HG03378 (cell line): ENCODE data around the gene PITX2.
A peak's percentile ranks its signal among the peaks of the same experiment; 100 is the strongest.
"Not testable (repeated sequence)": the region's sequence is repeated elsewhere in the genome, so short reads cannot be mapped to it uniquely, and the experiment has no call there.

ENCODE experiments used
- ATAC-seq: cut with Tn5 transposase; IDR thresholded peaks from one replicate; pipeline ENCODE4 v1.9.1; 2021; ENCODE audit warnings: mild to moderate bottlenecking, moderate library complexity; ENCODE audit not compliant: unreplicated experiment

PITX2 gene

DNA sequence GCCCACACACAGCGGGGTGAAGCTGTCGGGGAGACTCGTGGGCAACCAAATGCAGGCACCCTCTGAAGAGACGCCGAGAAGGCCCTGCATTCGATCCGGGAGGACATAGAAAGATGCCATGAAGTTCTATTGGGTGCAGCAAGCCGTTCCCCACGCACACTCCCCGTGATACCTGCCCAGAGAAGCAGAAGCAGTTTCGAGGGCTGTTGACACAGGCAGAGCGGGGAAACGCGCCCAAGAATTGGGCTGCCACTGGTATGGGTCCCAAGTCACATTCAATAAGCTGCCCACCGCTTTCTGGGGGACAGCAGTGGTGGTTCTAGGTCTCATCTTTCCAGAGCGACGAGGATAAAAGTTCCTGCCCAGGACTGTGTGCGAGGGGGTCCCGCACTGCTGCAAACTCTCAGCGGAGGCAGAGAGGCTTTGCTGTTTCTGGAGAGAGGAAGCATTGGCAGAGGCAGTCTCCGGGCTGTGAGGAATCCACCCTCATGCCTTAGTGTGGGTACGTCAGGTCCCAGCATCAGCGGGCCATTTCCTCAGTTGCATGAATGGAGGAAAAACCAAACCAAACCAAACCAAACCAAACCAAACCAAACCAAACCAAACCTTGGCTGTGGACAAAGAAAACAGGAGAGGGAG lies 10.1 kb downstream of the PITX2 start:
- no peak for ATAC-seq

DNA sequence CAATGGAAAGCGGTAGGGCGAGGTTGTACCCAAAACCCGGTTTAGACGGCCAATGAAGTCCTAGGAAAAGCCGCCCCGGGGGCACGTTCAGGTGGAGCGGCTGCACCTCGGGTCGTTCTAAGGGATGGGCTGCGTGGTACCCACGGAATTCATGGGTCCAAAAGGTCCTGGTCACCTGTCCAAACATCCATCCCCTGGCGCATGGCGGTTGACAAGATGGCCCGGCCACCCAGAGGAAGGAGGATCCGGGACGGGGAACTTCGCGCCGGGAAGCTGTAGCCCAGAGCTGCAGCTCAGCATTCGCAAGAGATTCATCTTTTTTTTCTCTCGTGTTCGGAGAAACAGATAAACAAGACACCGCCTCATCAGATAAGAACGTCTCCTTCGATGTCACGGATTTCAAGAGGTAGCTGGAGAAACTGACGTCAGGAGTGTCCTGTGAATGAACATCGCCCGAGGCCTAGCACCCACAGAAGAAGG lies 10.9 kb downstream of the PITX2 start:
- ATAC-seq, result no peak

DNA sequence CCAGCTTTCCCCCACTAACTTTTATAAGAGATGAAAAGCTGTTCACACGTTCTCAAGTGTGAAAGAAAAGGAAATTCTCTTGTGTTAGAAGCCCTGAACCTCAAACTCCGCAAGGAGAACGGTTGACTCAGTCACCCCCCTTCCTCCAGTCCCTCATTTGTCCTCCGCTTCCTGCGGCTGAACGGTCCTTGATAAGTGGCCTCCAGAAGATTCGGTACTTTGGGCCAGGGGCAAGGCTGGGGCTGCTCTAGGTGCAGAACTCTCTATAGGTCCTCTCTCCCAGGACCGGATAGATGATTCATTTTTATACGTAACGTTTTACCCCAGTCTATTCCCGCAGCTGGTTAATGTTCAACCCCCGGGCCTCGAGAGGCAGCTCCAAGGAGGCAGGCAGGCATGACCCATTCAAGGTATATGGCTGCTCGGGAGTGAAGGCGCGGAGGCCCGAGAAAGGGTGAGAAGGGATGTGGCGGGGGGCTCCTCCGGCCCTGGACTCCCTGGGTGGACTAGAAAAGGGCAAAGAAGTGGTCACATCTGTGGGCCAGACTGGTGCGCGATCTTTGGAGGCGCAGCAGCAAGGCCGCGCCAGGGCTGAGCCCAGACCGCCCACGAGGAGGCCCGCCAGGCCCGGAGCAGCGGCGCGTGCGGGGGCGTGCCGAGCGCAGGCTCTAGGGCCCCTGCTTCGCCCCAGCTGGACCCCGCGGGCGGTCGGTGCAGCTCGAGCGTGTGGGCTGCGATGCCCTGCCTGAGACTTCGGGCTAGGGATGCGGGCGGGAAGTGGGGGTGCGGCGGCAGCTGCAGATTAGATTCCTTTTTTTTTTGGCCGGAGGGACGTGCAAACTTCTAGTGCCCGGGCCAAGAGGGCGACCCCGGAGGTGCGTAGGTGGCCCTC lies 11.7 kb downstream of the PITX2 start:
- peak; percentile 90 for ATAC-seq

DNA sequence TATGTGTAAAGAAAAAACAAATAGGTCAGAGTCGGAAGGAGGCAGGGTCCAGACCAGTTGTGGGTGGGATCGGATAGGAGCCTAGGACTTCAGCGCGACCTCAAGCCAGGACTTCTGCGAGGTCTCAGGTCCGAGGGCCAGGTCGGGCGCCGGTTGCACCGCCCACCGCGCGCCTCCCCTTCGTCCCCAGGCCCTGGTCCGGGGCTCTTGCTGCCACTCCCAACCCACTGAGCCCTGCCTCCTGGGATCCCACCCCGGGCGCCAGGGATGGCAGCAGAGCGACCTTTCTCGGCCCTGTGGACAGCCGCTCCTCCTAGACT lies 12.3 kb downstream of the PITX2 start:
- ATAC-seq, result no peak

DNA sequence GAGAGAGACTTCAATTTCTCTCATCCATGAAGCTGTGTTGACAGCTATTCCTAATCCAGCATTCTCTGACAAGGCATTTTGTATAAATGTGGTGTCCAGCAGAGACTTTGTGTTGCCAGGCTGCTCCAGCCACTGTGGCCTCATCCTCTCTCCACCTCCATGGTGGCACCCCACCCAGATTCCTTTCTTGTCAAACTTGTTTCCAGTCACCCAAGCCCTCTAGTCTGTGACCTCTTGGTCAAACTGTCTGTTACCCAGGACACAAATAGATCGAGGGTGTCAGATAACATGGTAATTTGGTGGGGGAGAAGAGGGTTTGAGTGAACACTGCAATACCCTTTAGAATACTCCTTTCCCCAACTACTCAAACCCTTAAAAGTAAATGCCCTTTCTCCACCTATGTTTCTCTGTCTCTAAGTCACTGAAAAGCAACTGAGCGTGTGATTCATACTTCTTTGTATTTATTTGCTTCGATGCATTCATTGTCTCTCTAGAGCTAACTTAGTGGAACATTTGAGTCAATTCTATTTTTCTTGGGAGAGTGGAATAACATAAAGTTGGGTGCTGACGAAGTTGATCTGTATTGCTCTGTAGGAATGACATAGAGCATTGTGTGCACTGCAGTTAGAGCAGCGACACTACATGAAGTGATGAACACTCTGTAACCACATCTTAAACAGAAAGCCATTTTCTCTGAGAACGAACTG lies 13.7 kb downstream of the PITX2 start:
- no peak for ATAC-seq

DNA sequence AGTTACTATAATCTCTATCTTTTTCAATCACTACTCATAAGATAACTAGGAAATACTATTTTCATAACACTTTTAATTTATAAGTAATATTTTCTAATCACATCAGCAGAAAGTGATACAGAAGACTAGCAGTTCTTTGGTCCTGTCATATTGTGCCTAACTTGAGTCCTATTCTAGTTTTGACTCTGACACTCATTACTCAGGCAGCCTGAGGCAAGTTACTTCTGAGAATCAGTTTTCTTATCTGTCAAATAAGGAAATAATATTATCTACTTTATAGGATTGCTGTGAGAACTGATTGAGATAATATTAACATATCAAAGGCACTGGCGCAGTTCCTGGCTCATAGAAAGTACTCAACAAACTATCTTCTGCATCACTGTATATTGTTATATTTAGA lies 17.8 kb downstream of the PITX2 start:
- no peak for ATAC-seq

DNA sequence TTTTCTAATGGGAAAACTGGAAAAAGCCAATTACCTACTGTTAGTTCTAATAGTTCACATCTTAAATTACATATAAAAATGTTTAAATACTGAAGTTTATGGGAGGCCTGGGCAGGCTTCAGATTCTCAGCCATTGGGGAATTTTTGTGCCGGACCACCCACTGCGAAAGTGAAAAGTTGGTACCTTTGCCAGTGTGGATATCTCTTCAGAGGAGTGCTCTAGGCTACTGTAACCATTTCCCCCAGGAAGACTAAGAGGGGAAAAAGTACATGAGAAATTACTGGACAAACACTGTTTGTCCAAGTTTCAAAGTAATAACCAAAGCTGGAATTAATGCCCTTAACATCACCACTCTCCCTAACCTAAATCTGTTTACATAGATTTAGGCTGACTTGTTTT lies 20.8 kb downstream of the PITX2 start:
- no peak for ATAC-seq

DNA sequence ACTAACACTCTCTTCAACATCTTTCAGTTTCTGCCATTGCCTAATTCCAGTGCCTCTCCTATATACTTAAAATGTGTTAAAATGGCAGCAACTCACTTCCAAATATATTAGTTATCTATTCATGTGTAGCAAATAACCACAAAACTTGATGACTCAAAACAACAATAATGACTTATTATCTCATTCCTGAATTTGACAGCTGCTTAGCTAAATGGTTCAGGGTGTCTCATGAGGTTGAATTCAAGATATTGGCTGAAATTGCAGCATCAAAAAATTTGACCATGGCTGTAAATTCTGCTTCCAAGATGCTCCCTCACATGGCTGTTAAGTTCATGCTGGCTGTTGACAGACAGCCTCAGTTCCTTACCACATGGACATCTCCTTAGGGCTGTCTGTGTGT lies 25.3 kb downstream of the PITX2 start:
- ATAC-seq, result no peak

DNA sequence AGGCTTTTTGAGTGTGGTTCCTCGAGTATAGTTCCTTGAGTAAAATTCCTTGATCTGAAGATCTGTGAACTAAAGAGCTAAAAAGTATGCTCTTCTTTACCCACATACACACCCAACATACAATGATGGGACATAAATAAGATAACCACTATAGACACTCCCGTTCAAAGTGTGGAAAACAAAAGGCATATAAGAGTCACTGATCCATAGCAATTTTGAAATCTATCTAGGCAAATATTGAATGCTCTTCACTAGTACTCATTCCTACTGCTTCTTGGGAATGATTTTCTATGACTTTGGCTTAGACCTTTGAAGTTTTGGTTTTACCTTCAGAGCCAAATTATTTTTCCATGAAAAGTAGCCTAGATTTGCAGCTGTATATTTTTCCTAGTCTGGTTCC lies 26.4 kb downstream of the PITX2 start:
- no peak for ATAC-seq

DNA sequence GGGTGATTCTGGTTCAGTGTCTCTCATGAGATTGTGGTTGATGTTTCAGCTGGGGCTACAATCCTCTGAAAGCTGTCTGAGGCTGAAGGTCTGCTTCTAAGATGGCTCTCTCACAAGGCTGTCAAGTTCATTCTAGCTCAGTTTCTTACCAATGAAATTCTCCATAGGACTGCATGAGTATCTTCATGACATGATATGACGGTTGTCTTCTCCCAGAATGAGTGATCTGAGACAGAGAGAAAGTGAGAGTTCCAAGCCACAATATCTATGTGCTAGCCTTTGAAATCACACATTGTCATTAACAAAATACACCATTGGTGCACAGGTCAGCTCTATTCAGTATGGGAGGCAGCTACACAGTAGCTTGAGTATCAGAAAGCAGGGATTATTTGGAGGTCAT lies 27.3 kb downstream of the PITX2 start:
- no peak for ATAC-seq

DNA sequence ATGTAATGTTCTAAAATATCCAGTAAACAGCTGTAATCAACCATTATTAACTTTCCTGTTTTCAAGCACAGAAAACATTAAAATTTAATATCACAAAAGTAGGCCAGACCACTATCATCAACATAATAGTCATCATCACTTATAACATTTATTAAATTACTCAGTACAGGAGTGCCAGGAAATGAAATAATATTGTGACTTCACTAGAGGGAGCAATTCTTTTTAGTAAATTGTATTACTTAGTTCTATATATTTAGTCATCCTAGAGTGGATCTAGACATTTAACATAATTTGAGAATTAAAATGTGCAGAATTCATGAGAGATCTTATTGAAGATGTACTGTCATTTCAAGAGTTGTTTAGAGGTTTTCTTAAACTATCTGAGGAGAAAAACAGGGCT lies 33.6 kb downstream of the PITX2 start:
- ATAC-seq, result no peak

DNA sequence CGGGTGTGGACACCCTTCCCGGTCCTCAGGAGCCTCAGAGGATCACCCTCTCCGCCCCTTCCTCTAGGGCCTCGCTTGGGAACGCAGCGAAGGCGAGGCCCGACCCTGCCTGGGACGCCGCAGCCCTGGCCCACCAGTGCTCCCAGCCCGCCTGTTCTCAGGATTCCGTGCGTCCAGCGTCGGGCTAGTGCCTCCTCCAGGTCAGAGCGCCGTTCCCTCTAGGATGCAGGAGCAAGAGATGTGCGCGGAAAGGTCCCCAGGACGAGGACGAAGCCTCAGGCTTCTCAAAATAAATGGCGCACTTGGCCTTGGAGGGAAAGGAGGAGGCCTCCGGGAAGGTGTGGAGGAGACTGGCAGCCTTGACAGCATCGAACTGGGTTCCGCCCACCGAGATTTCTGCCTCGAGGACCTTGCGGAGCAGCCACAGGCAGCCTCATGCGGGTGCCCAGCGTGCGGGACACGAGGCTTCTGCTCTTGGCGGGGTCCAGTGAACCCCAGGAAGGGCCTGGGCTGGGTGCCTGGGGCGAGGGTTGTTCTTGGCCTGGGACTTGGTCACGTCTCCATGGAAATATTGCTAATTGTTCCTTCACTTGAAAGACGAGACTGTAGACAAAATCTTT lies 35.1 kb downstream of the PITX2 start:
- no peak for ATAC-seq

DNA sequence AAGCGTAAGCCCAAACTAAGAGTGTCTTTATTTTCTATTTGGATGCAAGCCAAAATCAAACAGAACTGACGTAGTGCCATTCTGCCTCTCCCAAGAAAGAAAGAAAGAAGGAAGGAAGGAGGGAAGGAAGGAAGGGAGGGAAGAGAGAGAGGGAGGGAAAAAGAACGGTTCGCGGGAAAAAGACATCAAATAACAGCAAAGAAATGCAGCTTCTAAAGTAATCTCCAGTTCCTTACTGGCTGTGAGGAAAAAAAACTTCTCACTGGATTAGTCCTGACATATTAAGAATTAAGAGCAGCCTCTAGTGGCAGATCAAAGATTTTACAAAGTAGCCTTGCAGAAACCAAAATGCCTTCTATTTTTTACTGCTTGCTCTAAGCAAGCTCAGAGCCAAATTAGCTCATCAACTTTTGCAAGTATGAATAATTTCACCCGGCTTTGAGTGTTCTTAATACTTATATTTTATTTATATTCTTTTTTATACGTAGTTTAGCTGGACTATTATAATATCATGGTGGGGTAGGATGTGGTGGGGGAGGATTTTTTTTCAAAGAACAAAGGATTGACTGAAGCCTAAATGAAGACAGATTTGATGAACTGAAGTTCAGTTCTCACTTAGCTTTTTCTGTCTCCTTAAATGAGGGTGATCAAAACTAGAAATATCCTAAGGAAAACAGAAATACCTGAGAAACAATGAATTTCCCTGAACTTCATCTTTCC lies 36.6 kb downstream of the PITX2 start:
- no peak for ATAC-seq

DNA sequence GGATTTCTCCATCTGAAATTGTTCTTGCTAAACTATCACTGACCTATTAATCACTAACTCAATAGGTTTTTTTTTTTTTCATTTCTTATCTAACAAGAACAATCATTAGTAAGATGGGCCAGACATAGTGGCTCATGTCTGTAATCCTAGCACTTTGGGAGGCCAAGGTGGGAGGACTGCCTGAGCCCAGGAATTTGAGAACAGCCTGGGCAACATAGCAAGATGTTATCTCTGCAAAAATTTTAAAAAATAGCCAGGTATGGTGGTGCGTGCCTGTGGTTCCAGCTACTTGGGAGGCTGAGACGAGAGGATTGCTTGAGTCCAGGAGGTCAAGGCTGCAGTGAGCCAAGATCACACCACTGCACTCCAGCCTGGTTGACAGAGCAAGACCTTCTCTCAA lies 46.2 kb downstream of the PITX2 start:
- not testable (repeated sequence) for ATAC-seq
